Measurements from ENCODE around the gene CHRFAM7A. TPM values are rescaled to one million over a fixed set of nuclear protein-coding genes. Genes with fewer than 3 reads are reported as not detected.
"Not testable (repeated sequence)": the region's sequence is repeated elsewhere in the genome, so short reads cannot be mapped to it uniquely, and the experiment has no call there.

CHRFAM7A gene
- total RNA-seq, 1 donor from 2014 or later: 0.51 TPM

DNA sequence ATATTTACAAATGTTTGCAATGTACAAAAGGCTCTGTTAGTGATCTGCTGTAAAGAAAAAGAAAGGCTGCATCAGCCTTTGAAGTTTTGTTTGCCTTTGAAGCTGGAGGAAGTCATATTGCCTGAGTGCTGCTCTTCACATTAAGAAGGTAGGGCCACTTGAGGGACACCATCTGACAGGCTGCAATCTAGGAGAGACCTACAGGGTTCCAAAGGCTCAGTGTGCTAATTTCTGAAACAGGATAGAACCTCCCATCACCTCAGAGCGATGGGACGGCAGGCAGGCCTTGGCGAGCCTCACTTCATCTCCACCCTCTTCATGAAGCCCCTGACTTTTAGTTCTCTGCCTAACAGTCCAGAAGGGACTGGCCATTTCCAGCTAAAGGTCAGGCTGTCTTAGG lies 77.6 kb downstream of the CHRFAM7A start:
- DNase-seq: not testable (repeated sequence)

GRCh38 chr15:30310575-30310974 lies 82.8 kb downstream of the CHRFAM7A start:
- DNase-seq: not testable (repeated sequence)

Other genes starting within 250 kb of the CHRFAM7A start
- gene GOLGA8R, start 20.7 kb upstream of the CHRFAM7A start, total RNA-seq: 0.37 and 1.0 TPM in 2 replicates
- gene GOLGA8Q, start 158.5 kb upstream of the CHRFAM7A start, total RNA-seq: 0.09 and 0.85 TPM in 2 replicates
- 1.0 and 1.2 TPM in 2 replicates for gene GOLGA8H, start 210.5 kb upstream of the CHRFAM7A start, total RNA-seq